ENCODE measurements around the gene UPK1A. TPM values are rescaled to one million over a fixed set of nuclear protein-coding genes. Genes with fewer than 3 reads are reported as not detected.

Gene UPK1A
- total and polyA plus RNA-seq, 9 of the 15 experiments (the other 6 are each of a cell fraction or from before 2014, with no cell fraction given), result 0.06 to 0.13 TPM; not detected in 7

- no peaks in the 10 kb centered on the region for H3K9me1 ChIP-seq (ENCODE audit: control insufficient read depth, insufficient read depth, low read length)
- peak; percentile 100 for ATAC-seq
- in situ Hi-C loops (cut with MboI) (no loop called here), intact Hi-C loops (cut with micrococcal nuclease) (loop anchor here (1.0 kb wide), 4 partner anchors 23 to 237 kb away; no protein-coding TSS in a partner anchor)
- H3K4me3 ChIP-seq, result no peak overlapping the region
- H3K79me2 ChIP-seq (ENCODE audit: control insufficient read depth, insufficient read depth, low read length), result no peaks in the 10 kb centered on the region
- H3K36me3 ChIP-seq (ENCODE audit: control insufficient read depth, insufficient read depth, low read length), result no peaks in the 10 kb centered on the region
- H4K20me1 ChIP-seq (replicated peaks; ENCODE audit: control insufficient read depth, insufficient read depth, low read length), result no peaks in the 10 kb centered on the region
- ChIA-PET CTCF (ENCODE audit: low intra/inter-chr PET ratio) (interaction anchor here (0.7 to 3.6 kb wide), 5 partner anchors 23 to 238 kb away, joined by 7 to 76 read pairs (median 22); partner anchors contain the start of gene KMT2B), POLR2A (no interaction called here)
- no TSS peak for BruUV-seq (replicated peaks)
- no peak overlapping the region for H3K9ac ChIP-seq (ENCODE audit: insufficient read depth in 1 of 2, low read depth in 2 of 2, low read length in 2 of 2)
- H2AFZ ChIP-seq (ENCODE audit: low read depth, low read length), result no peak overlapping the region
- peak; percentile 87 to 92 (median 89) for DNase-seq (ENCODE audit: extremely low read depth in 1 of 4, low spot score in 3 of 4)
- no peak overlapping the region for H3K4me2 ChIP-seq (ENCODE audit: insufficient read depth, low read length)
- peak; percentile 95 for FAIRE-seq
- no peaks in the 10 kb centered on the region for H3K27me3 ChIP-seq (ENCODE audit: control insufficient read depth in 2 of 2, insufficient read depth in 2 of 2, low read length in 2 of 2)
- no peak overlapping the region for H3K27ac ChIP-seq (ENCODE audit: extremely low read depth, low read depth, low read length)
- H3K9me3 ChIP-seq (replicated peaks; ENCODE audit: control insufficient read depth, insufficient read depth, low read depth, low read length), result peaks cover 5% of the 10 kb centered on the region; the same call in 1 of the 2 replicates
- H3K4me1 ChIP-seq (replicated peaks in 1 of 2; ENCODE audit: control insufficient read depth in 2 of 2, insufficient read depth in 2 of 2, low read length in 2 of 2), result no peaks in the 10 kb centered on the region; a peak in 1 of 5 replicates
- WGBS (ENCODE audit: insufficient coverage, low coverage, missing lambda C conversion rate), result 11% methylated on average over 6 of the region's 8 CpGs
- TF ChIP-seq NR2C1 (IDR thresholded peaks at IDR 0.05) (peak; percentile 30; the same call in 1 of the 2 replicates), NR2C1 (tag; IDR thresholded peaks at IDR 0.05) (no peak), ARID1B (IDR thresholded peaks at IDR 0.05) (peak; percentile 67), OTX1 (CRISPR knock-in tag; IDR thresholded peaks at IDR 0.05) (peak; percentile 97), ZNF408 (CRISPR knock-in tag; IDR thresholded peaks at IDR 0.05; ENCODE audit: low read depth) (no peak), BCOR (IDR thresholded peaks at IDR 0.05) (peak; percentile 38; the same call in 1 of the 2 replicates), NCOA4 (IDR thresholded peaks at IDR 0.05; ENCODE audit: partially characterized antibody) (peak; percentile 69), ZFP36 (IDR thresholded peaks at IDR 0.05; ENCODE audit: low read depth, low read length, partially characterized antibody) (peak; percentile 57), COPS2 (conservative IDR thresholded peaks at IDR 0.05) (no peak), KLF16 (IDR thresholded peaks at IDR 0.05) (peak; percentile 72), YY1 (IDR thresholded peaks at IDR 0.05; ENCODE audit: borderline replicate concordance in 1 of 3, control insufficient read depth in 1 of 3, extremely low read depth in 1 of 3, insufficient read depth in 3 of 3, insufficient read length in 1 of 3, insufficient replicate concordance in 2 of 3, low read depth in 1 of 3, low read length in 2 of 3) (peak in 1 of 3 experiments; percentile 60), ELF4 (CRISPR knock-in tag; IDR thresholded peaks at IDR 0.05) (peak; percentile 95), HDGF (IDR thresholded peaks at IDR 0.05) (0 out of 2 replicates have a peak, but pooled peaks have one; percentile 21), MIER1 (IDR thresholded peaks at IDR 0.05; ENCODE audit: low read depth) (0 out of 2 replicates have a peak, but pooled peaks have one; percentile 47), ELF2 (CRISPR knock-in tag; IDR thresholded peaks at IDR 0.05) (no peak), THRB (CRISPR knock-in tag; conservative IDR thresholded peaks at IDR 0.05) (peak; percentile 97), ZNF324 (CRISPR knock-in tag; IDR thresholded peaks at IDR 0.05) (no peak), CTCFL (IDR thresholded peaks at IDR 0.05; ENCODE audit: borderline replicate concordance, insufficient read depth, low read depth, low read length, poor library complexity, severe bottlenecking) (peak; percentile 52), CSDE1 (IDR thresholded peaks at IDR 0.05) (peak in 1 of 2 experiments; percentile 28; a peak in 1 of 4 replicates), NFRKB (IDR thresholded peaks at IDR 0.05; ENCODE audit: low read depth) (no peak), ZC3H4 (CRISPR knock-in tag; IDR thresholded peaks at IDR 0.05; ENCODE audit: borderline replicate concordance) (no peak)
Measured at GRCh38 chr19:35693835-35694599, 27.7 kb downstream of the UPK1A start.

All from K562 (cell line).